Activated CD4-positive, alpha-beta memory T cell treated with anti-CD3 and anti-CD28 coated beads, Interleukin-2, amount 10 ng/mL, durations not matched to agents 7 days and 5 days (primary cell): ENCODE data around the gene ZNF143. TPM values are rescaled to one million over a fixed set of nuclear protein-coding genes. Genes with fewer than 3 reads are reported as not detected.
"Not testable (repeated sequence)": the region's sequence is repeated elsewhere in the genome, so short reads cannot be mapped to it uniquely, and the experiment has no call there.

Source experiments
- CTCF ChIA-PET: fragments of 350-600 bp; sonication (Branson Sonifier 250); formaldehyde crosslinking; loops from one replicate; lab custom pipeline; 2021; ENCODE audit warnings: antibody characterized with exemption, inconsistent platforms; lab: Charles Lee
- POLR2A ChIA-PET: fragments of 350-600 bp; sonication (Branson Sonifier 250); formaldehyde crosslinking; loops from one replicate; lab custom pipeline; 2021; ENCODE audit warnings: antibody characterized with exemption; lab: Charles Lee
- DNase-seq: peaks from one replicate; pipeline ENCODE4 v3.0.0-alpha.2; 2020
- H3K27ac Mint-ChIP-seq: one replicate; pipeline ENCODE4 v1.8.0; 2021; ENCODE audit warnings: mild to moderate bottlenecking, mixed read lengths
- H3K27me3 Mint-ChIP-seq: one replicate; pipeline ENCODE4 v1.8.0; 2021; ENCODE audit warnings: mixed read lengths
- H3K36me3 Mint-ChIP-seq: one replicate; pipeline ENCODE4 v1.8.0; 2021; ENCODE audit warnings: low read depth, mixed read lengths
- H3K4me1 Mint-ChIP-seq: one replicate; pipeline ENCODE4 v1.8.0; 2021; ENCODE audit warnings: mixed read lengths
- H3K4me3 Mint-ChIP-seq: one replicate; pipeline ENCODE4 v1.8.0; 2021; ENCODE audit warnings: mild to moderate bottlenecking, mixed read lengths
- H3K9me3 Mint-ChIP-seq: one replicate; pipeline ENCODE4 v1.8.0; 2021; ENCODE audit warnings: mixed read lengths
- total RNA-seq, 2 experiments: library from RNA; stranded (reverse); gene quantifications; one replicate each; pipeline ENCODE4 v1.2.3, GENCODE V29; 2021

ZNF143 gene
- total RNA-seq, 2 experiments from 2014 or later, result 43.5 to 45.5 TPM

DNA sequence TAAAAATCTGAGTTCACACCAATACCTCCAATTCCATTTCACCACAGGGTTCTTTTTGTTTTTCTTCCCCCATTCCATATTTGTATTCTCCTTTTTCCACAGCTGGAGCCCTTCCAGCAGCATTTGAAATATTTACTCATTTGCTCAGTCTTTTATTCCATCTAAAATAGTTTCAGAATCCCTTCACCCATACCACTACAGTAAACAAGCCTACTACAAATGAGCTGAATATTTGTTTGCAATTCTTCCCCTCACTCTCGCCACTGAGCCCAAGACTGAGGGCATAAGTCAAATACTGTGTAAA lies 46.4 kb downstream of the ZNF143 start:
- ChIA-PET CTCF (interaction anchor here (0.6 to 3.1 kb wide), 44 partner anchors 8 to 548 kb away, joined by 3 to 71 read pairs (median 6); partner anchors contain the start of genes IPO7, WEE1 and ZNF143), POLR2A (interaction anchor here (0.9 to 2.3 kb wide), 3 partner anchors 47 to 163 kb away, joined by 3 to 13 read pairs (median 3); partner anchors contain the start of gene ZNF143)
- no peaks in the 10 kb centered on the region for H3K27me3 Mint-ChIP-seq
- H3K9me3 Mint-ChIP-seq, result no peaks in the 10 kb centered on the region
- no peak overlapping the region for H3K4me3 Mint-ChIP-seq
- H3K4me1 Mint-ChIP-seq, result peaks cover 12% of the 10 kb centered on the region
- peaks cover 29% of the 10 kb centered on the region for H3K36me3 Mint-ChIP-seq
- no peak for DNase-seq
- no peak overlapping the region for H3K27ac Mint-ChIP-seq

DNA sequence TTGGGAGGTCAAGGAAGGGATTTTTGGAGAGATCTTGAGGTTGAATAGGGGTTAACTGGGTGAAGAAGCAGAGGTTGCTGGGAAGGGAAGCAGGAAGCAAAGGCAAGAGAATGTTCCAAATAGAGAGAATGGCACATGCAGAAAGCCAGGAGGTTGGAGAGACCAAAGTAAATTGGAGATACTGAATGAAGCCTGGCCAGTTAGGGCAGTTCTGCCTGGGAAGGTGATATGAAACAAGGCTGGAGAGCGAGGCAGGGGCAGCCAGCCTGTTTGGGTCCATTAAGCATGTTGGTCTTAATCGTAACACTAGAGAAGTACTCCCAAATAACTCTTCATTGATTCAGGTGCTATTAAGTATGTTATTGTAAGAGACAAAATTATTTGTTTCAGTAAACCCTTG lies 48.2 kb downstream of the ZNF143 start:
- DNase-seq, result no peak
- Mint-ChIP-seq H3K4me1 (peaks cover 12% of the 10 kb centered on the region), H3K4me3 (no peak overlapping the region), H3K9me3 (no peaks in the 10 kb centered on the region), H3K27ac (no peak overlapping the region), H3K27me3 (no peaks in the 10 kb centered on the region), H3K36me3 (peaks cover 42% of the 10 kb centered on the region)
- ChIA-PET CTCF (no interaction called here), POLR2A (no interaction called here)

DNA sequence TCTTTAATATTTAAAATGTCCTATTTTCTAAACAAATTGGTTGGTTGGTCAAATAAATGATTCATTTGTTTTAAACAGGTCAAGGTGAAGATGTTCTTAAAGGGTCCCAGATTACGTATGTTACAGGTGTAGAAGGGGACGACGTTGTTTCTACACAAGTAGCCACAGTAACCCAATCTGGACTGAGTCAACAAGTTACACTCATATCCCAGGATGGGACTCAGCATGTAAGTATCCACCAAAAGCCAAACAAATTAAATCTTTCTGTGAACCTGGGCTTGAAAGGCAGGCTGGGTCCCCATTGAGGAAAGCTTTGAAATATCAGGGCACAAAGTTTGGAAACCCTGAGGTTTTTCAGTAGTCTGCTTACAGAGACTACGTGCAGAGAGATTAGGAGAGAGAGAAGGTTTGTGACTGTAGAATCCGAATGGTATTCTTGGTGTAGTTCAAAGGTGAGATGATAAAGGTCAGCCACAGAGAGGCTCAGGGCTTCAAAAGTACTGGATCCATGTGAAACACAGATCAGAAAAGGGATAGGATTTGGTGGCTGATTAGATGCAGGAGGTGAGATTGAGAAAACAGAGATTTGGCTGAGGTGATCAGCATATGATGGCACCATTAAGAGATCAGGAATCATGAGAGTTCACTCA lies 51.7 kb downstream of the ZNF143 start:
- H3K27me3 Mint-ChIP-seq, result no peaks in the 10 kb centered on the region
- H3K36me3 Mint-ChIP-seq, result peaks cover 58% of the 10 kb centered on the region
- no peak overlapping the region for H3K27ac Mint-ChIP-seq
- H3K4me3 Mint-ChIP-seq, result no peak overlapping the region
- ChIA-PET POLR2A (no interaction called here), CTCF (interaction anchor here (1.0 kb wide), 1 partner anchor 375 kb away, joined by 3 read pairs; no protein-coding TSS in a partner anchor)
- H3K4me1 Mint-ChIP-seq, result peaks cover 14% of the 10 kb centered on the region
- DNase-seq, result no peak
- H3K9me3 Mint-ChIP-seq, result no peaks in the 10 kb centered on the region

DNA sequence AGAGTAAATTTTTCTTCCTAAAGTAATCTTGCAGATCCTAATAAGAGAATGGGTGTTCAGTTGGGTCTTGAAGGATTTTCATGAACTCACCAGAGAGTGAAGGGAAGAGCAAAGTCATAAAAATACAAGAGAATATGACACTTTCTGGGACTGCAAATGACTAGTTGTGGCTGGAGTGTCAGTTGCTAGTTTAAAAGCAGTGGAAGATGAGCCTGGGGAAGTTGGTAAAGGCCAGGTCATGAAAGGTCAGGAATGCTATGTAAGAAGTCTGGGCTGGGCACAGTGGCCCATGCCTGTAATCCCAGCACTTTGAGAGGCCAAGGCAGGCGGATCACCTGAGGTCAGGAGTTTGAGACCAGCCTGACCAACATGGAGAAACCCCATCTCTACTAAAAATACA lies 53.8 kb downstream of the ZNF143 start:
- CTCF ChIA-PET, H3K27ac Mint-ChIP-seq, H3K4me3 Mint-ChIP-seq, H3K9me3 Mint-ChIP-seq, H3K27me3 Mint-ChIP-seq, POLR2A ChIA-PET, DNase-seq: not testable (repeated sequence)
- Mint-ChIP-seq H3K36me3 (peaks cover 57% of the 10 kb centered on the region), H3K4me1 (peaks cover 10% of the 10 kb centered on the region)

DNA sequence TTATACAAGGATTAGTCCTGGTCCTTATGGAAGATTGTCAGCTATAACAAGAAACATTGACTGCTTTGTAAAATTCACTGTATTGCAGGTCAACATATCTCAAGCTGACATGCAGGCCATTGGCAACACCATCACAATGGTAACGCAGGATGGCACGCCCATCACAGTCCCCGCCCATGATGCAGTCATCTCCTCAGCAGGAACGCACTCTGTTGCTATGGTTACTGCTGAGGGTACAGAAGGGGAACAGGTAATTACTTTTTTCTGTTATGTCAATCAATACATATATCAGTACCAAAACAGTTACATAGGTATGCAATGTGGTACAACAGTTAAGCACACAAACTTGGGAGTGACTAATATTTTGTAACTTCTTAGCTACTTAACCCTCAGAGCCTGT lies 55.3 kb downstream of the ZNF143 start:
- ChIA-PET CTCF (interaction anchor here (0.9 to 2.8 kb wide), 3 partner anchors 8 to 19 kb away, joined by 4 to 11 read pairs (median 5); no protein-coding TSS in a partner anchor), POLR2A (interaction anchor here (0.7 kb wide), 1 partner anchor 56 kb away, joined by 4 read pairs; the partner anchor contains the start of gene ZNF143)
- no peaks in the 10 kb centered on the region for H3K9me3 Mint-ChIP-seq
- H3K36me3 Mint-ChIP-seq, result peaks cover 51% of the 10 kb centered on the region
- H3K27ac Mint-ChIP-seq, result no peak overlapping the region
- DNase-seq, result no peak
- H3K4me1 Mint-ChIP-seq, result peaks cover 3% of the 10 kb centered on the region
- H3K4me3 Mint-ChIP-seq, result no peak overlapping the region
- no peaks in the 10 kb centered on the region for H3K27me3 Mint-ChIP-seq

DNA sequence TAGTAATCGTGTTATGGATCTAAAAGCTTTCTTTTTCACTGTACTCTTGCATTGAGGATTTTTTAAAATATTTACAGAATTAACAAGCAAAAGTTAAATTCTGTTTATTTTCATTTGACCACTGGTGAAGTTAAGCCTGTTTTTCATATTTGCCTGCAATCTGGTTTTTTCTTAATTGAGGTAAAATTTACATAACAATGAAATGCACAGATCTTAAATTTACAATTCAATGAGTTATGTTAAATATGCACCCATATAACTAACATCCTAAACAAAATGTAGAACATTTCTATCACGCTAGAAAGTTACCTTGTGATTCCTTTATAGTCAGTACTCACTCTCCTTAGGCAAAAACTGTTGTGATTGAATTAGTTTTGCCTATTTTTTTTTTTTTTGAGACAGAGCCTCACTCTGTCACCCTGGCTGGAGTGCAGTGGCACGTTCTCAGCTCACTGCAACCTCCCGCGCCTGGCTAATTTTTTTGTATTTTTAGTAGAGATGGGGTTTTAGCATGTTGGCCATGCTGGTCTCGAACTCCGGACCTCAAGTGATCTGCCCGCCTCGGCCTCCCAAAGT lies 58.1 kb downstream of the ZNF143 start:
- H3K4me1 Mint-ChIP-seq, result peaks cover 2% of the 10 kb centered on the region
- no peak for DNase-seq
- H3K36me3 Mint-ChIP-seq, result peaks cover 40% of the 10 kb centered on the region
- no peak overlapping the region for H3K27ac Mint-ChIP-seq
- H3K4me3 Mint-ChIP-seq, result no peak overlapping the region
- H3K27me3 Mint-ChIP-seq, result no peaks in the 10 kb centered on the region
- no peaks in the 10 kb centered on the region for H3K9me3 Mint-ChIP-seq
- POLR2A ChIA-PET, result interaction anchor here (1.0 kb wide), 1 partner anchor 59 kb away, joined by 4 read pairs; no protein-coding TSS in a partner anchor
- CTCF ChIA-PET, result interaction anchor here (0.6 to 1.3 kb wide), 3 partner anchors 13 to 119 kb away, joined by 3 to 7 read pairs (median 3); no protein-coding TSS in a partner anchor

DNA sequence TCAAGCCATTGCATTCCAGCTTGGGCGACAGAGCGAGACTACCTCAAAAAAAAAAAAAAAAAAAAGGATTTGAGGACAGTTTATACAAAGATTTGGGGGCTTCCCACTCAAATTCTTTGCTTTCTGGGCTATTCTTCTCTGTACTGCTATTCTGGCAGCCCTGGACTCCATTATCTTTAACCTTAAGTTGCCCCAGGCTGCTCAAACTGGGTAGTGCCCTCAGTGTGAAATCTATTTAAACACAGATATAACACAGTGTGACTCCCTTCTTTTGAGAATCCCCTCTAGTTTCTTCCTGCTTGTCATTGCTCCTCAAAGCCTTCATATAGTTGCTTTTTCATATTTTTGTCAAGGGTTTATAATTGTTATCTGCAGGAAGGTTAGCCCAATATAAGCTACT lies 63.2 kb downstream of the ZNF143 start:
- ChIA-PET CTCF (interaction anchor here (0.7 to 1.0 kb wide), 2 partner anchors 11 to 81 kb away, joined by 3 to 4 read pairs; no protein-coding TSS in a partner anchor), POLR2A (no interaction called here)
- Mint-ChIP-seq H3K27ac (no peak overlapping the region), H3K36me3 (peaks cover 35% of the 10 kb centered on the region), H3K4me3 (no peak overlapping the region), H3K9me3 (no peaks in the 10 kb centered on the region), H3K27me3 (no peaks in the 10 kb centered on the region), H3K4me1 (no peaks in the 10 kb centered on the region)
- no peak for DNase-seq

DNA sequence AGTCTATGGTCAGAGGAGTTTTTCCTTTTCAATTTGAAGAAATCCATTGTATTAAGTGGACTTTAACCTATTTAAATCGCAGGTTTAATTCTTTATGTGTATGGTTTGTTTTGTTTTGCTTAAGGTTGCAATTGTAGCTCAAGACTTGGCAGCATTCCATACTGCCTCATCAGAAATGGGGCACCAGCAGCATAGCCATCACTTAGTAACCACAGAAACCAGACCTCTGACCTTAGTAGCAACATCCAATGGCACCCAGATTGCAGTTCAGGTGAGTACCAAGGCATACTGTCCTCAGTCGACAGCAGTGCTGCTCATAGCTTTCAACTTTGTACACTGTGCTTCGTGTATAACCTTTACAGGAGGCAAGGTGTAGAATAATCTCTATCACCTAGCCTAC lies 64.3 kb downstream of the ZNF143 start:
- H3K27ac Mint-ChIP-seq, result no peak overlapping the region
- no peaks in the 10 kb centered on the region for H3K4me1 Mint-ChIP-seq
- H3K9me3 Mint-ChIP-seq, result no peaks in the 10 kb centered on the region
- no peak for DNase-seq
- peaks cover 33% of the 10 kb centered on the region for H3K36me3 Mint-ChIP-seq
- H3K4me3 Mint-ChIP-seq, result no peak overlapping the region
- CTCF ChIA-PET, result interaction anchor here (2.4 kb wide), 1 partner anchor 10 kb away, joined by 15 read pairs; no protein-coding TSS in a partner anchor
- POLR2A ChIA-PET, result no interaction called here
- no peaks in the 10 kb centered on the region for H3K27me3 Mint-ChIP-seq

DNA sequence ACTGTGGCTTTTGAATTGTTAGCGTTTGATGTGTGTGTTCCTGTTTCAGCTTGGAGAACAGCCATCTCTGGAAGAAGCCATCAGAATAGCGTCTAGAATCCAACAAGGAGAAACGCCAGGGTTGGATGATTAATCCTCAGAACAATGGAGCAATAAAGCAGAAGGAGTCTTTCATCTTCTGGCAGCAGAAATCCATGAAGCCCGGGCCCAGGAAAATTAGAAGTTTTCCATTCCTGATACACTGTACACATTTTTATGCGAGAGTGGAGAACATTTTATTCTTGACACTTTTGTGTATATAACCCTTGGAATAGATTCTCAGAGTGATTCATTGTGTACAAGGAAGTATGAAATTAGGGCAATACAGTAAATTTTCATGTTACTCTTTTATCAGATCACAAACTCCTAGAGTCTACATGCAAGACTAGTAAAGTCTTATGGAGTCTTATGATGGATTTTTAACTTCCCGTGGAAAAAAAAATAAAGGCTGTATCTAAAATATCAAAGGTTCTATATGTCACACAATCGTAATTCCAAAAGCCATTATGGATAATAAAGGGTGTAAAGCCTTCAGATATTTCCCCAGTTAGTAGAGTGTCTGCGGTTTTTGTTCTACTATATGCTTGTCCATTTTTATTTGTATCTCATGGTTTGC lies 66.8 kb downstream of the ZNF143 start:
- CTCF ChIA-PET, result no interaction called here
- H3K9me3 Mint-ChIP-seq, result no peaks in the 10 kb centered on the region
- H3K4me1 Mint-ChIP-seq, result no peaks in the 10 kb centered on the region
- no peak for DNase-seq
- no peak overlapping the region for H3K27ac Mint-ChIP-seq
- H3K36me3 Mint-ChIP-seq, result peaks cover 30% of the 10 kb centered on the region
- no peak overlapping the region for H3K4me3 Mint-ChIP-seq
- no peaks in the 10 kb centered on the region for H3K27me3 Mint-ChIP-seq
- POLR2A ChIA-PET, result interaction anchor here (1.7 kb wide), 1 partner anchor 46 kb away, joined by 4 read pairs; the partner anchor contains the start of gene WEE1

DNA sequence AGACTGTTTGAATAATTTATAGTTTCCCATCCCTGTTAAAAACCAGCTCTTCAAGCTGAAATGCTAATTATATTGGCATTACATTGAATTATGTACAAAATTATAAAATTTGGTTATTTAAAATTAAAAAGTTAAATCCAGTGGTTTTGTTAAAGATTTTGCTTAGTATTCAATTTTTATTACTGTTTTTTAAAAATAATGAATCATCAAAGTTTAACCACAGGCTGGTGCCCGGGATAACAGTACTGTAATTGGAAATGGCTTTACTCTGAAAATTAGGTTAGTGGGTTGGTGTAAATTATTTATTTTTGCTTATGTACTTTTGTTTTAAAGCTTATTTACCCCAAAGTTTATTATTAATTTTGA lies 67.3 kb downstream of the ZNF143 start:
- Mint-ChIP-seq H3K27ac (no peak overlapping the region), H3K36me3 (peaks cover 27% of the 10 kb centered on the region), H3K9me3 (no peaks in the 10 kb centered on the region), H3K4me1 (no peaks in the 10 kb centered on the region), H3K4me3 (no peak overlapping the region), H3K27me3 (no peaks in the 10 kb centered on the region)
- ChIA-PET POLR2A (interaction anchor here (1.7 kb wide), 1 partner anchor 45 kb away, joined by 4 read pairs; the partner anchor contains the start of gene WEE1), CTCF (interaction anchor here (0.7 kb wide), 1 partner anchor 213 kb away, joined by 3 read pairs; no protein-coding TSS in a partner anchor)
- DNase-seq, result no peak

DNA sequence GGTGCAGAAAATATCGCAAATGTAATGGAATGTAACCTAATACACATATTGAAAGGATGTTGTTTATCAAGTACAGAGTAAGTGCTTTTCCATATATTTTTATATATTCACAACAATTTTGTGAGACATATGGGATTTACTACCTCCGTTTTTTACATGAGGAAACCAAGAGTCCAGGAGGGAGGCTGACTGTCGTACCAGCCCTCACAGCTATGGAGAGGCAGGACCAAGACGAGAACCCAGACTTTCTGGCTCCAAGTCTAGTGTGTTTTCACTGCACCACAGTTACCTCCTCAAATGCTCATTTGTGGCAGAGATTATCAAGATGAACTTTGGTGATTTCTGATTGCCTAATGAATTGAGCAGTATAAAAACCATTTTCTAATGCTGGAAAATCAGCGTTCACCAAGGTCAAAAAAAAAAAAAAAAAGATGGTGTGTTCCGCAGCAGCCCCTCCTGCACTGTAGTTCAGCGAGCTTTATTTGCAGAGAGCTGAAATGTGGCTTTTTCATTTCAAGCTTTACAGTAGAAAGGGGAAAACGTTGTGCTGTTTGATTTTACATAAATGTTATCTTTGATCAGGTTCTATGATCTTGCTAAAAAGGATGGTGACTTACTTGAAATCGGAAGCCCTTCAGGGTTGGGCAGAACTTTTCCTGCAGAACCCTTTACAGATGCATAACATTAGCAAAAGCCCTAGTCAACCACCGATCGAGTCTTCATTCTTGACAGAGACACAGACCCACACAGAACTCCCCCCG lies 67.9 kb downstream of the ZNF143 start:
- no peaks in the 10 kb centered on the region for H3K4me1 Mint-ChIP-seq
- no peaks in the 10 kb centered on the region for H3K27me3 Mint-ChIP-seq
- CTCF ChIA-PET, result interaction anchor here (0.7 to 0.9 kb wide), 3 partner anchors 12 to 213 kb away, joined by 3 to 4 read pairs (median 4); no protein-coding TSS in a partner anchor
- POLR2A ChIA-PET, result interaction anchor here (1.7 kb wide), 1 partner anchor 45 kb away, joined by 4 read pairs; the partner anchor contains the start of gene WEE1
- DNase-seq, result no peak
- H3K4me3 Mint-ChIP-seq, result no peak overlapping the region
- H3K27ac Mint-ChIP-seq, result no peak overlapping the region
- H3K9me3 Mint-ChIP-seq, result no peaks in the 10 kb centered on the region
- peaks cover 26% of the 10 kb centered on the region for H3K36me3 Mint-ChIP-seq

DNA sequence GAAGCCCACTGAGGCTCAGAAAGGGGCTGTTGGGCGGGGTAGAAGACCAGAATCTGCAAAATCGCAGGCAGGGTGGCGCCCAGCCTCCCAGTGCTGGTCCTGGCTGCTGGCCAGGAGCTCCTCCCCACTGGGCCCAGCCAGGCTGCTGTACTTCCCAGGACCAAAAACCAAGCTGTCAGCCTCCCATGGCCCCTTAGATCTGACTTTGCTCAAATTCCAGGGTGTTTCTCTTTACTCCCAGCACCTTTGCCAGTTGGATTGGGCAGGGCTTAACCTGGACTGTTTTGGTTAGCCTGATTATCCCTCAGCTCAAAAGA lies 68.5 kb downstream of the ZNF143 start:
- ChIA-PET CTCF (interaction anchor here (0.9 kb wide), 2 partner anchors 12 to 23 kb away, joined by 4 read pairs; no protein-coding TSS in a partner anchor), POLR2A (no interaction called here)
- Mint-ChIP-seq H3K27me3 (no peaks in the 10 kb centered on the region), H3K4me1 (no peaks in the 10 kb centered on the region), H3K4me3 (no peak overlapping the region), H3K36me3 (peaks cover 26% of the 10 kb centered on the region), H3K9me3 (no peaks in the 10 kb centered on the region), H3K27ac (no peak overlapping the region)
- DNase-seq, result no peak
